Body of pancreas (tissue), 4 donors: ENCODE measurements around the gene ADGRA3. TPM values are rescaled to one million over a fixed set of nuclear protein-coding genes. Genes with fewer than 3 reads are reported as not detected.

Experiments
- ATAC-seq: fragments of 150-250 bp; one replicate; pipeline ENCODE4 v1.9.1; 2016
- DNase-seq, 4 donors: peaks; one replicate each; pipeline ENCODE4 v3.0.0-alpha.2; 2019
- H3K27ac ChIP-seq, 4 donors: fragments of 200-600 bp; sonication (generic); 1 replicate in 3 of 4; 2 replicates in 1 of 4; pipeline versions ENCODE4 v1.5.1 to v1.6.1; 2016 to 2019; ENCODE audit warnings: mild to moderate bottlenecking in 1 of 4, mixed read lengths in 1 of 4, moderate library complexity in 1 of 4
- H3K27me3 ChIP-seq, 2 donors: fragments of 200-600 bp; sonication (generic); one replicate each; pipeline ENCODE4 v1.6.0; 2016; ENCODE audit warnings: mild to moderate bottlenecking in 1 of 2
- H3K36me3 ChIP-seq, 2 donors: fragments of 200-600 bp; sonication (generic); replicated peaks in 1 of 2; 2 replicates each; pipeline ENCODE4 v1.5.1; 2016; ENCODE audit warnings: low read depth in 2 of 2; ENCODE audit not compliant: insufficient read depth in 1 of 2
- H3K4me1 ChIP-seq: fragments of 200-600 bp; sonication (generic); one replicate; pipeline ENCODE4 v1.6.0; 2016
- H3K4me3 ChIP-seq, 2 donors: fragments of 200-600 bp; sonication (generic); 1 replicate in 1 of 2; 2 replicates in 1 of 2; pipeline ENCODE4 v1.5.1; 2016 to 2019
- H3K9me3 ChIP-seq, 3 donors: fragments of 200-600 bp; sonication (generic); 1 replicate in 2 of 3; 2 replicates in 1 of 3; pipeline ENCODE4 v1.5.1; 2016
- CTCF ChIP-seq, 7 experiments: fragments of 450-650 bp in 4 of 7; fragments of 200-600 bp in 3 of 7; sonication (generic) in 3 of 7; IDR thresholded peaks; one replicate each; pipeline ENCODE4 v1.5.1; 2016 to 2019; ENCODE audit warnings: antibody characterized with exemption in 7 of 7
- POLR2A ChIP-seq, 3 donors: fragments of 450-650 bp; IDR thresholded peaks; one replicate each; pipeline ENCODE4 v1.6.1; 2016; ENCODE audit warnings: antibody characterized with exemption in 3 of 3, mild to moderate bottlenecking in 2 of 3
- WGBS, 2 donors: methylation state at CpG; one replicate each; pipeline ENCODE4 v1.1.5; 2017; 5-methylcytosine and 5-hydroxymethylcytosine counted together
- intact Hi-C: fragments of 100-400 bp; cut with DNase I; formaldehyde crosslinking; loops from one replicate; pipeline ENCODE4 v1.15.1; 2023
- total RNA-seq, 2 donors: library from RNA; depleted of rRNA; stranded (reverse); fragments of >200 nt; gene quantifications; one replicate each; pipeline ENCODE4 v1.1.0, GENCODE V29; 2016

Gene ADGRA3
- total RNA-seq, 2 donors from 2014 or later, result 29.3 to 45.9 TPM

- no peak for ATAC-seq
Observed at GRCh38 chr4:22552812-22553211, 36.9 kb upstream of the ADGRA3 start.

GRCh38 chr4:22551550-22551949 lies 35.7 kb upstream of the ADGRA3 start:
- no peak for DNase-seq
- no peak overlapping the region for H3K27ac ChIP-seq
- no peaks in the 10 kb centered on the region for H3K27me3 ChIP-seq
- WGBS, 2 donors, result 73 to 74% methylated on average over 1 of the region's 1 CpG
- H3K4me1 ChIP-seq, result peaks cover 5% of the 10 kb centered on the region
- H3K9me3 ChIP-seq, result no peaks in the 10 kb centered on the region
- H3K4me3 ChIP-seq, result no peak overlapping the region
- ATAC-seq, result no peak
- TF ChIP-seq POLR2A (IDR thresholded peaks at IDR 0.05) (no peak), CTCF (IDR thresholded peaks at IDR 0.05) (no peak)
- intact Hi-C loops, result no loop called here
- H3K36me3 ChIP-seq, result no peaks in the 10 kb centered on the region

More at GRCh38 chr4:22552812-22553211, 36.9 kb upstream of the ADGRA3 start:
- no peaks in the 10 kb centered on the region for H3K27me3 ChIP-seq
- no peaks in the 10 kb centered on the region for H3K36me3 ChIP-seq
- no peak overlapping the region for H3K4me3 ChIP-seq
- no peak for TF ChIP-seq CTCF (IDR thresholded peaks at IDR 0.05)
- TF ChIP-seq POLR2A (IDR thresholded peaks at IDR 0.05), result no peak
- H3K4me1 ChIP-seq, result peaks cover 8% of the 10 kb centered on the region
- DNase-seq, result no peak
- WGBS, 2 donors, result 79 to 82% methylated on average over 3 of the region's 3 CpGs
- no peaks in the 10 kb centered on the region for H3K9me3 ChIP-seq
- intact Hi-C loops, result no loop called here
- H3K27ac ChIP-seq, result no peak overlapping the region

- Histone ChIP-seq H3K9me3 (no peaks in the 10 kb centered on the region), H3K4me1 (no peaks in the 10 kb centered on the region), H3K4me3 (no peak overlapping the region), H3K36me3 (no peaks in the 10 kb centered on the region), H3K27me3 (no peaks in the 10 kb centered on the region), H3K27ac (no peak overlapping the region)
- no peak for ATAC-seq
- TF ChIP-seq POLR2A (IDR thresholded peaks at IDR 0.05), result no peak
- TF ChIP-seq CTCF (IDR thresholded peaks at IDR 0.05), result no peak
- 68 to 81% methylated on average over 3 of the region's 3 CpGs for WGBS, 2 donors
- intact Hi-C loops, result no loop called here
- no peak for DNase-seq
Observed at GRCh38 chr4:22546299-22546698, 30.4 kb upstream of the ADGRA3 start.

GRCh38 chr4:22539251-22539650 lies 23.4 kb upstream of the ADGRA3 start:
- TF ChIP-seq CTCF (IDR thresholded peaks at IDR 0.05), result no peak
- no peak for TF ChIP-seq POLR2A (IDR thresholded peaks at IDR 0.05)
- no peak overlapping the region for H3K27ac ChIP-seq
- no peaks in the 10 kb centered on the region for H3K4me1 ChIP-seq
- no peaks in the 10 kb centered on the region for H3K27me3 ChIP-seq
- WGBS, 2 donors, result 39 to 48% methylated on average over 2 of the region's 2 CpGs
- intact Hi-C loops, result no loop called here
- ATAC-seq (no peak), DNase-seq (no peak)
- H3K4me3 ChIP-seq, result no peak overlapping the region
- H3K36me3 ChIP-seq, result no peaks in the 10 kb centered on the region
- H3K9me3 ChIP-seq, result no peaks in the 10 kb centered on the region

- Histone ChIP-seq H3K27me3 (no peaks in the 10 kb centered on the region), H3K4me3 (no peak overlapping the region), H3K9me3 (no peaks in the 10 kb centered on the region), H3K36me3 (no peaks in the 10 kb centered on the region), H3K27ac (no peak overlapping the region), H3K4me1 (no peaks in the 10 kb centered on the region)
- no peak for DNase-seq
- intact Hi-C loops, result no loop called here
- no peak for ATAC-seq
- no peak for TF ChIP-seq CTCF (IDR thresholded peaks at IDR 0.05)
- TF ChIP-seq POLR2A (IDR thresholded peaks at IDR 0.05), result no peak
Observed at GRCh38 chr4:22537864-22538263, 22.0 kb upstream of the ADGRA3 start.
